K562 (cell line): ENCODE data around the gene AGAP3. TPM values are rescaled to one million over a fixed set of nuclear protein-coding genes. Genes with fewer than 3 reads are reported as not detected.

Experiments
- BRF2 ChIP-seq: IDR thresholded peaks from 3 replicates; pipeline ENCODE4 v1.6.1; 2011; ENCODE audit warnings: borderline replicate concordance, mild to moderate bottlenecking; ENCODE audit not compliant: insufficient read length, insufficient read depth
- CBX8 ChIP-seq: fragments of 200-600 bp; sonication (generic); IDR thresholded peaks from 2 replicates; pipeline ENCODE4 v1.6.1; 2012; ENCODE audit warnings: borderline replicate concordance, mixed run types, low read depth, mild to moderate bottlenecking, moderate library complexity, mixed read lengths, low read length, control low read depth, inconsistent platforms; ENCODE audit not compliant: poor library complexity, severe bottlenecking; ENCODE audit errors: extremely low read depth
- GTF2A2 ChIP-seq: IDR thresholded peaks from 2 replicates; pipeline ENCODE4 v1.6.1; 2016; ENCODE audit warnings: mild to moderate bottlenecking, missing genetic modification characterization, missing compliant biosample characterization
- HMBOX1 ChIP-seq: sonication (generic); IDR thresholded peaks from 2 replicates; pipeline ENCODE4 v1.6.1; 2016
- KLF13 ChIP-seq: fragments of 450-650 bp; IDR thresholded peaks from 2 replicates; pipeline ENCODE4 v1.6.1; 2016; ENCODE audit warnings: missing genetic modification characterization, low read depth, mild to moderate bottlenecking, missing compliant biosample characterization, moderate library complexity, borderline replicate concordance
- MAFF ChIP-seq: IDR thresholded peaks from 2 replicates; pipeline ENCODE4 v1.6.1; 2012; ENCODE audit warnings: low read length, improper control_type of control experiment
- MBD2 ChIP-seq: sonication (generic); IDR thresholded peaks from 2 replicates; pipeline ENCODE4 v1.6.1; 2016; ENCODE audit warnings: low read depth, borderline replicate concordance
- MECOM ChIP-seq: fragments of 250-450 bp; sonication (Bioruptor Pico); IDR thresholded peaks from 2 replicates; pipeline ENCODE4 v1.8.0; 2022; ENCODE audit warnings: inconsistent platforms
- MYBL2 ChIP-seq, 2 experiments: fragments of 450-650 bp in 1 of 2; sonication (generic) in 1 of 2; formaldehyde crosslinking in 1 of 2; IDR thresholded peaks; 2 replicates each; pipeline versions ENCODE4 v1.6.1 to v1.8.1; 2017 to 2022; ENCODE audit warnings: borderline replicate concordance in 1 of 2, inconsistent platforms in 1 of 2, low read depth in 1 of 2, mild to moderate bottlenecking in 1 of 2, missing genetic modification reagents in 1 of 2, moderate library complexity in 1 of 2
- NFE2L1 ChIP-seq: fragments of 450-650 bp; IDR thresholded peaks from 2 replicates; pipeline ENCODE4 v1.6.1; 2016; ENCODE audit warnings: missing genetic modification characterization, low read depth, mild to moderate bottlenecking, missing compliant biosample characterization, moderate library complexity, borderline replicate concordance
- NONO ChIP-seq, 2 experiments: fragments of 200-400 bp in 1 of 2; fragments of 450-650 bp in 1 of 2; formaldehyde crosslinking in 1 of 2; IDR thresholded peaks; 2 replicates each; pipeline ENCODE4 v1.6.1; 2017; ENCODE audit warnings: low read depth in 2 of 2, mild to moderate bottlenecking in 2 of 2, moderate library complexity in 2 of 2, low read length in 1 of 2
- NR2C1 ChIP-seq, 2 experiments: fragments of 450-650 bp; IDR thresholded peaks; 2 replicates each; pipeline ENCODE4 v1.6.1; 2017; ENCODE audit warnings: mild to moderate bottlenecking in 2 of 2, antibody characterized with exemption in 1 of 2, inconsistent platforms in 1 of 2, missing compliant biosample characterization in 1 of 2, missing genetic modification characterization in 1 of 2
- PHF20 ChIP-seq: fragments of 450-650 bp; IDR thresholded peaks from 2 replicates; pipeline ENCODE4 v1.6.1; 2018; ENCODE audit not compliant: partially characterized antibody
- POLR2AphosphoS2 ChIP-seq: IDR thresholded peaks from 2 replicates; pipeline ENCODE4 v1.6.1; 2012; ENCODE audit warnings: low read length, improper control_type of control experiment
- PRPF4 ChIP-seq: fragments of 200-400 bp; formaldehyde crosslinking; IDR thresholded peaks from one replicate; pipeline ENCODE4 v1.6.1; 2017; ENCODE audit warnings: low read length, low read depth, mild to moderate bottlenecking; ENCODE audit not compliant: insufficient read depth, poor library complexity, severe bottlenecking
- PURB ChIP-seq: sonication (generic); formaldehyde crosslinking; IDR thresholded peaks from 2 replicates; pipeline ENCODE4 v1.9.0; 2021; ENCODE audit warnings: low read depth, mild to moderate bottlenecking, missing genetic modification reagents
- RFX7 ChIP-seq: fragments of 250-450 bp; sonication (Bioruptor Pico); IDR thresholded peaks from 2 replicates; pipeline ENCODE4 v1.5.1; 2021; ENCODE audit warnings: mild to moderate bottlenecking
- RNF2 ChIP-seq: sonication (generic); IDR thresholded peaks from 2 replicates; pipeline ENCODE4 v1.6.1; 2016
- SP2 ChIP-seq: IDR thresholded peaks from 2 replicates; pipeline ENCODE4 v1.6.1; 2011; ENCODE audit warnings: mild to moderate bottlenecking, low read depth, low read length, moderate library complexity; ENCODE audit not compliant: poor library complexity, severe bottlenecking; ENCODE audit errors: extremely low read depth
- SRSF7 ChIP-seq: fragments of 200-400 bp; formaldehyde crosslinking; optimal IDR thresholded peaks from 2 replicates; pipeline ENCODE3; 2017; ENCODE audit warnings: mild to moderate bottlenecking, low read depth, low read length
- TEAD1 ChIP-seq, 2 experiments: fragments of 450-650 bp in 1 of 2; sonication (generic) in 1 of 2; formaldehyde crosslinking; IDR thresholded peaks; 2 replicates each; pipeline versions ENCODE4 v1.4.0 to v1.8.0; 2020 to 2022; ENCODE audit warnings: mild to moderate bottlenecking in 2 of 2, missing genetic modification reagents in 1 of 2
- ZC3H4 ChIP-seq: sonication (generic); formaldehyde crosslinking; IDR thresholded peaks from 2 replicates; pipeline ENCODE4 v1.9.0; 2021; ENCODE audit warnings: missing genetic modification reagents, borderline replicate concordance
- ZNF184 ChIP-seq: sonication (generic); formaldehyde crosslinking; IDR thresholded peaks from 2 replicates; pipeline ENCODE4 v1.5.0; 2020; ENCODE audit warnings: missing genetic modification reagents
- ZNF282 ChIP-seq: sonication (generic); formaldehyde crosslinking; IDR thresholded peaks from 2 replicates; pipeline ENCODE4 v1.8.1; 2023; ENCODE audit warnings: missing genetic modification reagents
- ZNF395 ChIP-seq: fragments of 200-800 bp; sonication (Bioruptor generic); IDR thresholded peaks from 2 replicates; pipeline ENCODE4 v1.6.1; 2017; ENCODE audit warnings: missing genetic modification characterization, missing compliant biosample characterization
- ZSCAN29 ChIP-seq: fragments of 450-650 bp; IDR thresholded peaks from 2 replicates; pipeline ENCODE4 v1.6.1; 2017
- polyA plus RNA-seq, 8 experiments: library from polyadenylated mRNA; depleted of rRNA in 4 of 8; stranded (reverse) in 5 of 8; unstranded in 3 of 8; fragments of >200 nt; fragmentation: Nextera tagmentation in 2 of 8; fragmentation: Illumina TruSeq in 1 of 8; extraction: Ambion mirVana in 2 of 8; extraction: Trizol in 1 of 8; gene quantifications; 2 replicates each; pipeline versions ENCODE4 v1.2.1 to v1.2.3, GENCODE V29; 2011 to 2014; ENCODE audit warnings: inconsistent platforms in 1 of 8, missing spikeins in 1 of 8
- total RNA-seq, 7 experiments: library from RNA; depleted of rRNA in 6 of 7; stranded (reverse); fragments of >200 nt in 6 of 7; fragmentation: Illumina TruSeq in 2 of 7; extraction: Trizol in 2 of 7; gene quantifications; 2 replicates each; pipeline versions ENCODE4 v1.2.1 to v1.2.3, GENCODE V29; 2011 to 2021; ENCODE audit warnings: low replicate concordance in 1 of 7

The AGAP3 gene
- total and polyA plus RNA-seq, 9 of the 15 experiments (the other 6 are each of a cell fraction or from before 2014, with no cell fraction given) = 3.4 to 208 (median 62.2) TPM

- no peak for TF ChIP-seq KLF13
- no peak for TF ChIP-seq CBX8
- TF ChIP-seq GTF2A2 (tag) = no peak
- TF ChIP-seq PHF20 = no peak
- TF ChIP-seq SP2 = no peak
- TF ChIP-seq MBD2 = no peak
- no peak for TF ChIP-seq RFX7
- no peak for TF ChIP-seq POLR2AphosphoS2
- TF ChIP-seq MECOM (CRISPR knock-in tag) = no peak
- TF ChIP-seq ZNF395 = no peak
- TF ChIP-seq NONO (IDR thresholded peaks at IDR 0.05; ENCODE audit: low read depth in 2 of 2, low read length in 1 of 2) = no peak
- TF ChIP-seq NFE2L1 = no peak
- TF ChIP-seq PRPF4 = no peak
- no peak for TF ChIP-seq SRSF7
- no peak for TF ChIP-seq PURB
- no peak for TF ChIP-seq BRF2
- TF ChIP-seq TEAD1 (CRISPR knock-in tag; IDR thresholded peaks at IDR 0.05) = no peak
- TF ChIP-seq HMBOX1 = no peak
- TF ChIP-seq MAFF = no peak
- no peak for TF ChIP-seq ZNF184 (CRISPR knock-in tag)
- no peak for TF ChIP-seq ZSCAN29
- TF ChIP-seq MYBL2 (IDR thresholded peaks at IDR 0.05; ENCODE audit: low read depth) = no peak
- no peak for TF ChIP-seq MYBL2 (CRISPR knock-in tag; IDR thresholded peaks at IDR 0.05; ENCODE audit: borderline replicate concordance)
- no peak for TF ChIP-seq RNF2
- no peak for TF ChIP-seq NR2C1 (IDR thresholded peaks at IDR 0.05)
- TF ChIP-seq NR2C1 (tag; IDR thresholded peaks at IDR 0.05) = no peak
- TF ChIP-seq ZC3H4 = no peak
- no peak for TF ChIP-seq ZNF282 (CRISPR knock-in tag)
These were observed 548 bp downstream of the AGAP3 start (continued) for GRCh38 chr7:151086802-151087244.
